ENCODE results near the gene TRIM25.

TRIM25 gene

DNA sequence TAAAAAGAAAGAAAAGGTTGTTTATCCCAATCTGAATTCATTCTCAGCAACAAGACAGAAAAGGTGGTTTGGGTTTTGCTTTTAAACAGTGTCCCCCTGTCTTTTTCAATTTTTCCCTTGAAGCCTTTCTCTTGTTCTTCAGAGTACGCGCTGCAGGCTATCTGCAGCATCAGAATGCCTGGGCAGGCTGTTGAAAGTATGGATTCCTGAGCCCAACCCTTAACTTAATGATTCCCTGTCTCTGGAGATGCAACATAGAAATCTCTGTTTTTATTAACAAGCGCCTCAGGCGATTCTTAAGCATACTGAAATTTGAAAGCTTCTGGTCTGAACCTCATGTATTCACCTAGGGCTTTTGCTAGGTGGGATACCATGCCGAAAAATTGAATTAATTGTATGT, 47.8 kb downstream of the TRIM25 start:
- no peak for DNase-seq (ENCODE audit: low read depth)

GRCh38 chr17:56863974-56864373, 49.9 kb downstream of the TRIM25 start:
- no peak for DNase-seq (ENCODE audit: low read depth)

GRCh38 chr17:56861899-56862298, 52.0 kb downstream of the TRIM25 start:
- DNase-seq (ENCODE audit: low read depth): no peak

DNA sequence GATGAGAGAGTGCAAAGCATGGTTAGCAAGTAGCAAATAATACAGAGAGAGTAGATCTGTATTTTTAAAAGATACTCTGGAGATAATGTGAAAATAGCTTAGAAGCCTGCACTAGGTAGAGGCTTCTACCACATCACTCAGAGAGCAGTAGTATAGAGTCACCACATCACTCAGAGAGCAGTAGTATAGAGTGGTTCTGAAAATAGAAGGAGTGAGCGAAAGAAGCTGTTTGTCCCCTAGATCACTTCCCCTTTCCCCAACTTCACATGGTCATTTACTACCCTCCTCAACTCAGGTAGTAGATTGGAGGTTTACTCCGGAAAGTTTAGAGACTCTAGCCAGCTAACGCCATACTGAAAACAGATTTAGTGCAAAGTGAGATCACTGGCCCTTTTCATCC, 62.8 kb downstream of the TRIM25 start:
- DNase-seq (ENCODE audit: low read depth): no peak

DNA sequence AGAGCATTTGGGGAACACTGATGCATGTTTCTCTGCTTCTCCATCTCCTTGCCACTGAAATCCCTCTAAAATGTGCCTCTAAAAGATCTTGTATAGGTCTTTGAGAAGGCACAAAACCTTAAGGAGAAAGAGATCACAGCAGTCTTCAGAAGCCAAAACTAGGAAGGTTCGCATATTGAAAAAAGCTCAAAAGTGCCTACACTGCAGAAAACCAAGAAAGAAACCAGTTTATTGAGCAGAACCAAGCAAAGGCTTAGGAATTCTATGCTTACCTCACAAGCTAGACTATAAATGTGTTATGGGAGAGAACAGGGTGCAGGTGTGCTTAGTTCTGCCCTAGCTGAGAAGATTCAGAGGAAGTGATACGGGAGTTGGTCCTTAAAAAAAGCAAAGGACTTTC, 63.3 kb downstream of the TRIM25 start:
- no peak for DNase-seq (ENCODE audit: low read depth)

- no peak for DNase-seq (ENCODE audit: low read depth)
Observed at GRCh38 chr17:56849131-56849530, 64.7 kb downstream of the TRIM25 start.

DNA sequence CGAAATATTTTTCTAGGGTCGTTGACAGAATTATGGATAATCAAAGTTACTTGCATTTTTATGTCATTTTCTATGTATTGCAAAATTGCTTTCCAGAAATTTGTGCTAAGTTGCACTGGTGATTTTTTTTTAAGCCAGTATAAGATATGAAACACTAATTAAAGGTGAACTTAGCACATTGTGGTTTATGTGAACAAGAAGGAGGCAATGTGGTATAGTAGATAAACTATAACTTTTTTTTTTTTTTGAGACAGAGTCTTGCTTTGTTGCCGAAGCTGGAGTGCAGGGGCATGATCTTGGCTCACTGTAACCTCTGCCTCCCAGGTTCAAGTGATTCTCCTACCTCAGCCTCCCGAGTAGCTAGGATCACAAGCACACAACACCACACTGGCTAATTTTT, 66.7 kb downstream of the TRIM25 start:
- DNase-seq (ENCODE audit: low read depth): no peak

DNA sequence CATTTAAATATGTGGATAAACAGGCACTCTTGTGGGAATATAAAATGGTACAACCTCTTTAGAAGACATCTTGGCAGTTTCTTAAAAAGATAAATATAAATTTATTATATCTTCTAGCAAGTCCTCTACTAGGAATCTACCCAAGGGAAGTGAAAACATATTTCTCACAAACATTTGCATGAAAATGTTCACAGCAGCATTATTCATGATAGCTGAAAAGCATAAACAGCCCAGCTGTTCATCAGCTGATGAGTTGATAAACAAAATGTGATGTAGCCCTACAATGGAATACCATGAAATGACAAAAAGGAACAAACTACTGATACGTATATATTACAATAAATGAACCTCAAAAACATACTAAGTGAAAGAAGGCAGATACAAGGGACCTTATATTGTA, 67.9 kb downstream of the TRIM25 start:
- DNase-seq (ENCODE audit: low read depth): no peak

DNA sequence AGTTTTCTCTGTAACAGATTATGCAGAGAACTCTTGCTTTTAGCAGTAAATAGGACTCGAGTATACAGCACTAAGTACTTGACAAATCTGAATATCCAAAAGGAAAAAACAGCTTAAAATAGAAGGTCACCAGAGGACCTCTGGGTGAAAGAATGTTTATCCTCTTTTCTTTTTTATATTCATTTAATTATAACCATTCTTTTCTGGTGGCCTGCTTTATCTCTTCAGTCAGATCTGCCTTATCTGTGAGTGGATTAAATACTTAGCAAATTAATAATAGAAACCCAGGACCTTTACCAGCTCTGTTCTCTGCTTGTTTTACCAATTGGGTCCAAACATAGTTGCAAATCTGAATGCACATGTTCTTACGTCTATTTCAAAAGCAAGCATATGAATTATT, 71.3 kb downstream of the TRIM25 start:
- DNase-seq (ENCODE audit: low read depth): no peak

GRCh38 chr17:56838687-56839086, 75.2 kb downstream of the TRIM25 start:
- DNase-seq (ENCODE audit: low read depth): no peak
